CD4-positive, alpha-beta T cell treated with Interferon gamma for 1 hour (primary cell): ENCODE results near the gene SLC25A43.
A peak's percentile ranks its signal among the peaks of the same experiment; 100 is the strongest.
"Not testable (repeated sequence)": the region's sequence is repeated elsewhere in the genome, so short reads cannot be mapped to it uniquely, and the experiment has no call there.

Experiments
- DNase-seq: peaks from one replicate; pipeline ENCODE4 v3.0.0-alpha.2; 2020

The SLC25A43 gene

GRCh38 chrX:119468551-119469312 lies 69.6 kb downstream of the SLC25A43 start:
- DNase-seq, result peak; percentile 88

GRCh38 chrX:119469313-119469635 lies 70.1 kb downstream of the SLC25A43 start:
- DNase-seq, result no peak

- no peak for DNase-seq
These were observed 75.7 kb downstream of the SLC25A43 start for GRCh38 chrX:119474615-119475388.

DNA sequence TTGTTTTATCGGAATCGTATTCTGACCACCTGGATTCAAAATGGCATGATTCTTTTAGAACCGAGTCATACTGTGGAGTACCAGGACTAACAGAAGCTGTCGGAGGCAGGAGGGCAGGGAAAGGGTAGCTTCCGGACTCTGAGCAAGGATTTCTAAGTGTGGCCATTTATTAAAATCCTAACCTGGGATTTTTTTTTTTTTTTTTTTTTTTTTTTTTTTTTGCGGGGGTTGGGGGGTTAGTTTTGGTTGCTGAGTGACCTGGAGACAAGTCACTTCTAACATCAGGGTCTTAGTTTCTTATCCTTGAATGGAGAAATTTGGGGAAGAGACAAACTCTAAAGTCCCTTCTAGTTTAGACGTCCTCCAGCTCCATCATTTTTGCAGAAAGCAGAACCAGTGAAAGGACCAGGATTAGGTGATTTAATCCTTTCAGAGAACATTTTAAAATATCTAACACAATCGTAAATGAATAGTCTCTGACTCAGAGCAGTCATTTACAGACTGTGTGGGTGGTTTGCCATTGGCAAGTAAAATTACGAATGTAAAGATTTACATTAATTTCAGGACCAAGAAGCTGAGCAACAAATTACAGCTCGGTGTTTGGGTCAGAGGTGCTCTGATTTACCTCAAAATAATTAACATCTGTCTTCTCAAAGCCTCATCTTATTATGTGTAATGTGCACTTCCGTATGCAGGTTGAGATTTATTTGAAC lies 76.4 kb downstream of the SLC25A43 start:
- DNase-seq, result no peak

GRCh38 chrX:119477812-119478232 lies 78.7 kb downstream of the SLC25A43 start:
- no peak for DNase-seq

GRCh38 chrX:119478504-119478903 lies 79.4 kb downstream of the SLC25A43 start:
- no peak for DNase-seq

- no peak for DNase-seq
These were observed 80.7 kb downstream of the SLC25A43 start for GRCh38 chrX:119479845-119480244.

DNA sequence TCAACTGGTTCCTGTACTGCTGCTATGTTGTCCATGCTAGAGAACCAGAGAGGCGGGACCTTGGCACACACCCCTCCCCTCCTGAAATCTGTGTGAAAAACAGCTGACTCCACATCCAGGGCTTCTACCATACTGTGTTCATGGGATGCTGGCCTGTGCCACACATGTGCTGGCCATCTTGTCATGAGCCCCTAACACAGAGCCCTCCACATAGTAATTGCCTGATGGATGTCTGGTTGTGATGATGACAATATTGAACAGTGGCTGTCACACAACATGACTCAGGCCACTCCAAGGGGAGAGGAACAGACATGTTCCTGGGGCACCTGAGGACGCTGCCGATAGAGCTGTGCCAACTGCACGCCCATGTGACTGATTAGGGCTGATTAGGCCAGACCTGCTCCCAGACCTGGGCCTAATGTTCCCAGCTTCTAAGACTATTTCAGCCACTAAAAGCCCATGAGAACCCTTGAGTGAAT lies 82.2 kb downstream of the SLC25A43 start:
- no peak for DNase-seq

- DNase-seq, result no peak
These were observed 82.9 kb downstream of the SLC25A43 start for GRCh38 chrX:119482041-119482440.

DNA sequence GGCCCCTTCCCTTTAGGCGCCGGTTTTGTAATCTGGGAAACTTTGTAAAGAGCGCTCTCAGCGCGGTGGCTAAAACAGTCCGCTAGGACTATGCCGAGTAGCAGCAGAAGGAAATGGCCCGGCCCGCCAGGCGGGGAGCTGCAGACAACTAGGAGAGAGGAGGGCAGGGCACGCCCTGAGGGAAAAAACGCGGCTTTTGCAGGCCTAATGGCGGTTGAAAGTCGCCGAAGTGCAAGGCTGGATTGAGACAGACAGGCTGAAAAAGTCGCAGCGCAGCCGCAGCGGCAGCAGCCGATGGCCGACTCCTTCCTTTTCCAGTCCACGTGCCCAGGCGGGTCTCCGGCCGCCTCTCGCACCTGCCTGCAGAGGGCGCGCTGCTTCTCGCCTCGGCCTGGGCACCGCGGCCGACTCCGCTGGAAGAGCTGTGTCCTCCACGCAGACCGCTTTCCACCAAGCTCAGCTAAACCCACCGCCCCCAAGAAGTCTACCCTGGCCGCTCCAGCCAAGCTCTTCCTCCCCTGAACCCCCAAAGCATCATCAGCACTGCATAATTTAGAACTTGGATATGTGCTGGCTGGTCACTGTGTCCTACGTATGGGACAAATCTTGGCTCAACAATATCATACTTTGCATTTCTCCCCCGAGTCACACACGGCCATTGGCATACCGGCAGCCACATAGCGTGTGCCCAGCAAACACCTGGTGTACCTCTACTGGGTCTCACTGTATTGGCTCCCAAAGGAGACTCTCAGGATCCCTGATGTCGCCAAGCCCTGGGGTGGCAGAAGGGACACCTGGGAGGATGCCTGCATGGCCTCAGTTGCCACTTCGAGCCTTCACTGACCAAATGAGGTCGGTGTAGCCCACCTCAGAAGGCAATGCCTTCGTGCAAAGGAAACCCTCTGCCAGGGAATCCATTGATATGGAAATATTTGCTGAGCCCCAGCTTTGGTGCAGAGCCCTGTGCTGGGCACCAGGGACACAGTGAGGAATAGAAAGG lies 83.6 kb downstream of the SLC25A43 start:
- peak; percentile 61 for DNase-seq

DNA sequence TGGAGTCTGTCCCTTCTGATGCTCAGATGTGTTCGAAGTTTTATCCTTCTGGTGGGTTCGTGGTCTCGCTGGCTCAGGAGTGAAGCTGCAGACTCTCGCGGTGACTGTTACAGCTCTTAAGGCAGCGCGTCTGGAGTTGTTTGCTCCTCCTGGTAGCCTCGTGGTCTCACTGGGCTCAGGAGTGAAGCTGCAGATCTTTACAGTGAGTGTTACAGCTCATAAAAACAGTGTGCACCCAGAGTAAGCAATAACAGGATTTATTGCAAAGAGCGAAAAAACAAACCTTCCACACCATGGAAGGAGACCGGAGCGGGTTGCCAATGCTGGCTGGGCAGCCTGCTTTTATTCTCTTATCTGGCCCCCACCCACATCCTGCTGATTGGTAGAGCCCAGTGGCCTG lies 87.6 kb downstream of the SLC25A43 start:
- DNase-seq, result no peak

GRCh38 chrX:119487766-119488165 lies 88.6 kb downstream of the SLC25A43 start:
- not testable (repeated sequence) for DNase-seq

DNA sequence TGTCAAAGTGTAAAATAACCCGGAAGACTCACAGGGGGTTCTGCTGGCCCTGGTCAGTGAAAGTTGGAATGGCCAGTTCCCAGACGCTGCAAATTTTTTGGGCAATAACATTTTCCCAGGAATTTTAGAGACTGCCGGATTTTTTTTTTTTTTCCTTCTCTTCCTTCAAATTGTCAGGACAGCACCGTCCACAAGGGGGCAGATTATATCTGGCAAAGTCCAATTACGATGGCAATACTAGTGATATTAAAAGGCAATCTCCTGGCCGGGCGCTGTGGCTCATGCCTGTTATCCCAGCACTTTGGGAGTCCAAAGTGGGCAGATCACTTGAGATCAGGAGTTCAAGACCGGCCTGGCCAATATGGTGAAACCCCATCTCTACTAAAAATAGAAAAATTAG lies 89.6 kb downstream of the SLC25A43 start:
- DNase-seq, result no peak

DNA sequence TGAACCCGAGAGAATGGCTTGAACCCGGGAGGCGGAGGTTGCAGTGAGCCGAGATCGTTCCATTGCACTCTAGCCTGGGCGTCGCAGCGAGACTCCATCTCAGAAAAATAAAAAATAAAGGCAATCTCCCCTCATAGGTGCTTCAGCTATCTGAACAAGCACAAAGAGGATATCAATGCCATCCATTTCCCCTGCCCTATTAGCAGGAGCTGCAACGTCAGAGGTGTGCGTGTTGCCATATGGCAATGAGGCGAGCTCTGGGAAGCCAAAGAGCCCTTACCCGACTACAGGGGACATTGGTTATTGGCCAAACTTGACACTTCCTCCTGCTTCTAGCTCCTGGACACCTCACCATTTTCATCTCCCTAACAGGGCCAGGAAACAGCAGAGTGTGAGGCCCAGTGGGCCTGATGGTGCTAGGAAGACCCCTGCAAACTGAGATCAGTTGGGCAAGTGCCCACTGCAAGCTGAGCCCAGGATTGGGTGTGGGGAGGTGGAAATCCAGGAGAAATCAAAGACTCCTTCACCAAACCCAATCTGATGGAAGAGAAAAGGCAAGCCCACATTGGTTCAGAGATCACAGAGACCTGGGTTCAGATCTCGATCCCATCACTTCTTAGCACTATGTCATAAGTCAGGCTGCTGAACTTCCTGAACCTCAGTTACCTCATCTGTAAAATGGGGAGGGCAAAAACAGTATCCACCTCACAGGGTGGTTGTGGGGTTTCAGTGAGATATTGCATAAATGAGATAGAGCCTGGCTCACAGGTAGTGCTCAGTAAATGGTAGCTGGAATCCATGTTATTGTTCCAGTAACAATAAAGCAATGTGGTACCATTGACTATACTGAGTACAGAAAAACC lies 90.3 kb downstream of the SLC25A43 start:
- no peak for DNase-seq

DNA sequence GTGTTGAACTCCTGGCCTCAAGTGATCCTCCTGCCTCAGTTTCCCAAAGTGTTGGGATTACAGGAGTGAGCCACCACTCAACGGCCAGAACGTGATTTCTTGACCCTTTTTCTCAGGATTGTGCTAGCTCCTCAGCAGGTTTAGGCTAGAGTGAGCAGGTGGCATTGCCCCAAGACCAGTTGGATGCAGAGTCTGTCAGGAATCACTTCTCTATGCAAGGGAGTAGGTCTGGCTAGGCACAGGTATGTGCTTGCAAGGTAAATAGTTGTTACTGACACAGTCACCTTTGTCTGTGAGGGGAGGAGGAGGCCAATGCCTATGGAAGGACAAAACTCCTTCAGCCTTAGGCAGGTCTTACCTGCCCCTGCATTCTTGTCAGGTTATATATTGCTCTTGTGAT lies 93.3 kb downstream of the SLC25A43 start:
- DNase-seq, result no peak

GRCh38 chrX:119493851-119494495 lies 94.8 kb downstream of the SLC25A43 start:
- not testable (repeated sequence) for DNase-seq

DNA sequence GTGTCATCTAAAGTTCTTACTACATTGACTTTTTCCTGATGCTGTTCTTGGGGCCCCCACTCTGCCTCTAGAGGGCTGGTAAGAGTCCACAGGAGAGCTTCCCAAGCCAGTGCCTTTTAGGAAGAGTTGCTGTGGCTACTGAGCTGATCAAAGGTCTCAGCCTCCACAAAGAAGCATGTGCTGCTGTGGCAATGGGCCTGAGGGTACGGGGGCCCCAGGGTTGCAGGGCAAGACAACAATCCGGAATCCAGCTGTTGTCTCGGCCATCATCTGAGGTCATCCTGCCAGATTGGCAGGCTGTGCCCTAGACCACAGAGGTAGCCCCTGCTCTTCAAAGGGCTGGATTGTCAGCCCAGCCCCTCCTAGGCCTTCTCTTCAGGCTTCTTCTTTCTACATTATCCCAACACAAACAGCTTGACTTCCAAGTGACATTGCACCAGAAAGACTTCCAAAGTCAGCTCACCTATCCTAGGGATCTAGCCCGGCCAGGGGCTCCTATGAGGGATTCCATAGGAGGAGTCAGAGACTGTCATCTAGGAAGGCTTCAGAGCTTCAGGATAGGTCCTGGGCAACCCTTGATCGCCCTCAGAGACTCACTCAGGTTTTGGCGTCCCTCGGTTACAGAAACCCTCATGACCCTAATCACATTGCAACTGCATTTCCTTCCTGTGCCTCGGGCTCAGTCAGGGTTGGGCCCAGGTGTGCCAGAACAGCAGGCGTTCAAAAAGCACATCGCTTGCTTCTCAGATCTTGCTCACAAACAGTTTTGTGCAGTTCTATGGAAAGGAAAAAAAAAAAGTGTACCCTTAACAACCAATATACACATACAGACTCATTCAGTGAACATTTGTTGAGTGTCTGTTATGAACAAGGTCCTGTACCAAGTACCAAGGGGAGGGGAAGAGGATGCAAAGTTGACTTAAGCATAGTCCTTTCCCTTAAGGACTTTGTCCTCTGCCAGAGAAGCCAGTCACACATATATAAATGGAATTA lies 96.9 kb downstream of the SLC25A43 start:
- DNase-seq, result no peak

DNA sequence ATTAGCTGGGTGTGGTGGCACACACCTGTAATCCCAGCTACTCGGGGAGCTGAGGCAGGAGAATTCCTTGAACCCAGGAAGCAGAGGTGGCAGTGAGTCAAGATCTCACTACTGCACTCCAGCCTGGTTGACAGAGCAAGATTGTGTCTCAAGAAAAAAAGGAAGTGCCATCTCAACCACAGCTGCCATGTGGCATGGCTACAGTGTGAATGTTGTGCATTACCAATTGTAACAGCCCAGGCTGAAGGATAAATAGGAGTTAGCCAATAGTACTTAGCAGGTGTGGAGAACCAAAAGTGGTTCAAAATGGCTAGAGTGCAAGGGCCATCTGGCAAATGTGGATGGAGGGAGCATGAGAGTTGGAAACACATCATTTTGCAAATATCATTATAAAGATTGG lies 98.0 kb downstream of the SLC25A43 start:
- DNase-seq, result no peak

DNA sequence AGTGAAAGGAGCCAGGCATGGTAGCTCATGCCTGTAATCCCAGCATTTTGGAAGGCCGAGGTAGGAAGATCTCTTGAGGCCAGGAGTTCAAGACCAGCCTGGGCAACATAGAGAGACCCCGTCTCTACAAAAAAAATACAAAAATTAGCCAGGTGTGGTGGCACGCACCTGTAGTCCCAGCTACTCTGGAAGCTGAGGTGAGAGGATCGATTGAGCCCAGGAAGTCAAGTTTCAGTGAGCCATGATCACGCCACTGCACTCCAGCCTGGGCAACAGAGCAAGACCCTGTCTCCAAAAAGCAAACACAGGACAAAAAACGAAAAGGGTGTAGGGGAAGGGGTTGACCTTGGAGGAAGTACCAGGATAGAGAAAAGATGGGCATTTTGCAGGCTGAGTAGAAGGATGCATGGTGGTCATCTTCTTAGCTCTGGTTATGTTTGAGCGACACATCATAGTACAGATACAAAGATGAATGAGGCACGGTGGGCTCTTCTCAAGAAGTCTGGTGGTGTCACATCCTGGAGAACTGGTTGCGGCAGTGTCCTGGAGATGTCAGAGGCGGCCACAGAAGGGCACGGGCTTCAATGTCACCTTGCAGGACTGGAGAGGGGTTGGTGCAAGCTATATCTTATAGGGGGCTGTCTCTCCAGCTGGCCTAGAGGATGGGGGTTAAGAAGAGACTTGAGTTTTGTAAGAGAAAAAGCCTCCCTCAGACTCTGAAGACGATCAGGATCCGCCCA lies 101.1 kb downstream of the SLC25A43 start:
- no peak for DNase-seq
